Esophagus squamous epithelium (tissue), 4 donors: Measurements from ENCODE around the gene EIF1.

Source experiments
- POLR2A ChIP-seq, 4 donors: fragments of 450-650 bp; IDR thresholded peaks; one replicate each; pipeline ENCODE4 v1.6.1; 2017; ENCODE audit warnings: antibody characterized with exemption in 4 of 4, mild to moderate bottlenecking in 4 of 4, moderate library complexity in 3 of 4
- TF ChIP-seq, protein P1 (sequence below), 6 experiments: fragments of 450-650 bp in 4 of 6; fragments of 200-600 bp in 2 of 6; sonication (generic) in 2 of 6; IDR thresholded peaks; one replicate each; pipeline ENCODE4 v1.5.1; 2016 to 2019; ENCODE audit warnings: antibody characterized with exemption in 6 of 6, mild to moderate bottlenecking in 4 of 6, moderate library complexity in 4 of 6

DNA sequence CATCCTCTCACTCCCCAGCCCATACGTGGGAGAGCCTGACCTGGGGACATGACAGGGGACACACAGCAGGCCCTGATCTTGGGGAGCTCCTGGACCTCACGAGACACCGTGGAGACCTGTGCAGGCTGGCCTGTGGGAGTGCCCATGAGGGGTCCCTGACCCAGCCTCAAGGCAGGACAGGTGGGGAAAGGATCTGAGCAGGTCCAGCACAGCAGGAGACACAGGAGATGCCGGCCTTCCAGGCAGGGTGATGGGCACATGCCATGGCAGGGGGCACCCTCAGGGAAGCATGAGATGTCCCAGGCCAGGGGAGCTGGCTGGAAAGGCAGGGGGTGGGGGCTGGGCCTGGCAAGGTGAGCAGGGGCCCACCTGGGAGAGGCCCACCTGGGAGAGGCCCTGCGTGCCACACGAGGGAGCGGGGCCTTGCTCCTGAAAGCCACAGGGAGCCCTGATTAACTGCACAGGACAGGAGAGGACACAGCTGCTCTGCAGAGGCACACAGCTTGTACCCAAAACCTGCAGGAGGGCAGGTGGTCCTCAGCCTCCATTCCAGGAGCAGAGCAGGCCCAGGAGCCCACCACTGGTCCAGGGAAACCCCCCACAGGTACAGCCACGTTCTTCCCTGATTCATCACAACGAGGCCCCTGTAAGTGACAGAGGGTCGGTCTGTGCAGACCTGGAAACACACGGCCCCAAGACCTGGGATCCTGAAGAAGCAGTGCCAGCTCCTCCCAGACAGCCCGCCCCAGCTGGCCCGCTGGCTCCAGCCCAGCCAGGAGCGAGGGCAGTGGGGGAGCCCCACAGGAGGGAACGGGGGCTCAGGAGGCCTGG lies 37.7 kb upstream of the EIF1 start:
- TF ChIP-seq POLR2A (IDR thresholded peaks at IDR 0.05), result no peak
- TF ChIP-seq, protein P1, sequence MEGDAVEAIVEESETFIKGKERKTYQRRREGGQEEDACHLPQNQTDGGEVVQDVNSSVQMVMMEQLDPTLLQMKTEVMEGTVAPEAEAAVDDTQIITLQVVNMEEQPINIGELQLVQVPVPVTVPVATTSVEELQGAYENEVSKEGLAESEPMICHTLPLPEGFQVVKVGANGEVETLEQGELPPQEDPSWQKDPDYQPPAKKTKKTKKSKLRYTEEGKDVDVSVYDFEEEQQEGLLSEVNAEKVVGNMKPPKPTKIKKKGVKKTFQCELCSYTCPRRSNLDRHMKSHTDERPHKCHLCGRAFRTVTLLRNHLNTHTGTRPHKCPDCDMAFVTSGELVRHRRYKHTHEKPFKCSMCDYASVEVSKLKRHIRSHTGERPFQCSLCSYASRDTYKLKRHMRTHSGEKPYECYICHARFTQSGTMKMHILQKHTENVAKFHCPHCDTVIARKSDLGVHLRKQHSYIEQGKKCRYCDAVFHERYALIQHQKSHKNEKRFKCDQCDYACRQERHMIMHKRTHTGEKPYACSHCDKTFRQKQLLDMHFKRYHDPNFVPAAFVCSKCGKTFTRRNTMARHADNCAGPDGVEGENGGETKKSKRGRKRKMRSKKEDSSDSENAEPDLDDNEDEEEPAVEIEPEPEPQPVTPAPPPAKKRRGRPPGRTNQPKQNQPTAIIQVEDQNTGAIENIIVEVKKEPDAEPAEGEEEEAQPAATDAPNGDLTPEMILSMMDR (IDR thresholded peaks at IDR 0.05), result no peak
